H1 (cell line): Measurements from ENCODE around the gene SMYD4.

ENCODE experiments used
- KDM1A ChIP-seq: fragments of 200-600, 300-600 bp; sonication (generic); IDR thresholded peaks from 2 replicates; pipeline ENCODE4 v1.7.1; 2016; ENCODE audit warnings: mild to moderate bottlenecking, low read length, borderline replicate concordance
- SIN3A ChIP-seq, 2 experiments: IDR thresholded peaks in 1 of 2; conservative IDR thresholded peaks in 1 of 2; 2 replicates each; pipeline ENCODE4 v1.6.1; 2011 to 2012; ENCODE audit warnings: low read length in 2 of 2, improper control_type of control experiment in 1 of 2, low read depth in 1 of 2, mild to moderate bottlenecking in 1 of 2

GRCh38 chr17:1743088-1743439 lies 86.6 kb downstream of the SMYD4 start:
- TF ChIP-seq KDM1A (no peak), SIN3A (conservative IDR thresholded peaks at IDR 0.05 in 1 of 2, IDR thresholded peaks at IDR 0.05 in 1 of 2; ENCODE audit: low read depth in 1 of 2, low read length in 2 of 2) (no peak)
